NCI-H2196 (cell line): ENCODE data around the gene SLFN14.
"Not testable (repeated sequence)": the region's sequence is repeated elsewhere in the genome, so short reads cannot be mapped to it uniquely, and the experiment has no call there.

Experiments
- DNase-seq: peaks from one replicate; lab custom pipeline; 2025; ENCODE audit not compliant: unreplicated experiment; lab: John Stamatoyannopoulos, UW

The SLFN14 gene

GRCh38 chr17:35560703-35561102, at the start of gene SLFN14:
SLFN14 (minus strand) TSS chr17:35560819; CDS start chr17:35558062, 2,757 bp downstream.
- DNase-seq, result no peak

DNA sequence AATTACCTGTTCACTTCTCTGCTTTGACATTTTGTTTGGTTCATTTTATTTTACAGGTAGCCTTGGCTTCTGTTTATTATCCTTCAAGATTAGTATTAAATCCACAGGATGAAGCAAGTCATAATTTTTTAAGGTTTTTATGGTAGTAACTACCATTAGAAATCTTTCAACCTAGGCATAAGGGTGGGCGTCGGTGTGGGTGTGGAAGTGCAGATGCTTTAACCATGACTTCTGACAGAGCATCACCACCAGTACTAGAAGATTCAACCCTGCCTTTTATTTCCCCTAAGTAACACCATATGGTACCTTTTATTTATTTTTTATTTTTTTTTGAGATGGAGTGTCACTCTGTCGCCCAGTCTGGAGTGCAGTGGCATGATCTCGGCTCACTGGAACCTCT, 49.2 kb upstream of the SLFN14 start:
- DNase-seq, result no peak

DNA sequence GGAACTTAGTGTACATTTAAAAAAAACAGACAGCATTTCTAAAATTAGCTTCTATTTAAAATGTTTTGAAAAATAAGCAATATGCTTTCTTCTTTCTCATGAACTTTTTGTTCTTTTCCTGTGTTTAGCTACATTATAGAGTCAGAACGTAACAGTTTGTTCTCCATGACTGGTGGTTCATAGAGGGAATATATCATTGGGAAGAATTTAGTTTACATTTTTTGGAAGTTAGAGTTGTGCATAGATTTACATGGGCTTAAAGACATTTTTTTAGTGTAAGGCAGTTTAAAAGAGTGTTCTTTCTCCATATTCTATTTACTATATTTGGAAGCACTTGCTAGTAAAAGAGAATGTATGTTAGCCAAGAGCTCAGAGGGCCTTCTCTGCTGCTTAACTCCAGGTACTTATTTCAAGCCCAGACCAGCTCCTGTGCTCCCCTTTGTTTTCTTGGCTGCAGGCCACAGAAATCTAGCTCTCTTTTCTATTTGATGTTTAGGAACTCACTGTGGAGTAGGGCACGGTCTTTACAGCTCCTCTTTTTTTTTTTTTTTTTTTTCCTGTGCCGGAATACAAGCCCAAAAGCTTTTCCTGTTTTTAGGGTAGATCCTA, 46.7 kb upstream of the SLFN14 start:
- no peak for DNase-seq

GRCh38 chr17:35605678-35606077, 45.1 kb upstream of the SLFN14 start:
- DNase-seq, result no peak

DNA sequence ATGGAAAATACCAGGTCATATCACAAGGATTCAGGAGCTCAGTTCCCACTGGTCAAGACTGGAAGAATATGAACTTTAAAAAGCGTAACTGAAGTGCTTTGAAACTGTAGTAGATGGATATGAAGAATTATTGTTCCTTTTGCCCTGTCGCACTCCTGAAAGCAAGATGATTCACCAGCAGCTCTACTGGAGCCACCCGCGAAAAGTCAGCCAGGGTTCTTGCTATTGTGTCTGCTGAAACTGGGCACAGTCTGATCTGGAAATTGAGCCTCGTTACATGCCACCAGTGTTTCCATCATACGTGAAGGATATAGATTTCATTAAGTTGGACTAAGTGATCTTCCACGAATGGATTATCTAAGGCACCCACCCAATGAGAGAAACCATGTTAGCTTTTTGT, 43.1 kb upstream of the SLFN14 start:
- no peak for DNase-seq

GRCh38 chr17:35597604-35598003, 37.0 kb upstream of the SLFN14 start:
- no peak for DNase-seq

DNA sequence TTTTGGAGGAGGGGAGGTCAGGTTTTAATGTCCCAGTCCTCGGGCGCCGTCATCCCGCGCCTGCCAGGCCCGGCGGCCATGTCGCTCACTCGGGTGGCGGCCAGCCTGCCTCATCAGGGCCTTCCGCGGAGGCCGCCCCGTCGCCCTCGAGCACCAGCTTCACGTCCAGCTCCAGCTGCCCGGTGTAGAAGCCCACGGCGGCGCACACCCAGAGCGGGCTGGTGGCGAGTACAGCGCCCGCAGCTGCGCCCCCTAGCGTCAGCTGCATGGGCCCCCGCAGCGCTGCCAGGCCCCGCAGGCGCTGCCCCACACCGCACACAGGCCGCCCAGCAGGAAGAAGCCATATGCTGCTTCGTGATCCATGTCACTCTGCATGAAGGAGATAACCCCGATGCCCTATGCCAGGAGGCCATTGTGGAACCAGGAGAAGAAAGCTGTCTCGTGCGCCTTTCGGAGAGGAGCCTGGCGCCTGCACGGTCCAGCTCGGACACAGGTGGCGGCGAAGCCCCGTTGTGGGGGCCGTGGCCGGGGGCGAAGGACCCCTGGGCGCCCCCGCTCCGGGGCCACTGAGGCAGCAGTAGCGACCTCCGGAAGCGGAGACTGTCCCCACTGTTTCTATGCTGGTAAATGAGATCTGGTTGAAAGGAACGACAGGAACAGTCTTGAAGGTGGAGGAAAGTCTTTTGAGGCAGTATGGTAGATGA, 36.1 kb upstream of the SLFN14 start:
- DNase-seq, result no peak

- DNase-seq, result no peak
Observed at GRCh38 chr17:35596072-35596471, 35.5 kb upstream of the SLFN14 start.

DNA sequence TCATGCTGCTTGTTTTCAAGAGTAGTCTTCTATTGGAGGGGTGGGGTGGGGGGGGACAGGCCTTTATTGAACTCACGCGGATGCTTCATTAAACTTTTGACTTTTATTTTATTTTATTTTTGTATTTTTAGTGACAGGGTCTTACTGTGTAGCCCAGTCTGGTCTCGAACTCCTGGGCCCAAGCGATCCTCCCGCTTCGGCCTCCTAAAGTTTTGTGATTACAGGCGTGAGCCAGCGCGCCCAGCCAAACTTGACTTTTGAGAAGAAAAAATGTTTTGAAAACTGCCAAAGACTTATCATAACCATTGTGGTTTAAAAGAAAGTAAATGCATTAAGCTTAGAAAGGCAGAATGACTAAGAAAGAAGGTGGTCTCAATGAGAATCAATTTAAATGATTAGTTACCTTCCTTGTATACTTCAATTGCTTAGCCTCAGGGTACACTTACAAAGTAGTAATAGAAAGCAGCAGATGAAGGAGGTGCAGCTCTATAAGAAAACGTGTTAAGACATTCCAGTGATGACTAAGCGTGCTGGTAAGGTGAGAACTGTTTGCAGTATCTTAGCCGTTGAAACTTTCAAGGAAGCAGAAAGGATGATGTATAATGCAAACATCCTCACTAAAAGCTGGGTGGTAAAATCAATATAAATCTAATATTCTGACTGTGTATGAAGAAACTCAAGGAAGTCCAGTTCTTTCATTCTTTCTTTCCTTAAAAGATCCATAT, 27.7 kb upstream of the SLFN14 start:
- no peak for DNase-seq

GRCh38 chr17:35587074-35587961, 26.7 kb upstream of the SLFN14 start, which contains the start of gene AP2B1:
AP2B1 (plus strand) TSS chr17:35587322; CDS start chr17:35594031, 6,709 bp downstream.
- DNase-seq, result peak; percentile 79

DNA sequence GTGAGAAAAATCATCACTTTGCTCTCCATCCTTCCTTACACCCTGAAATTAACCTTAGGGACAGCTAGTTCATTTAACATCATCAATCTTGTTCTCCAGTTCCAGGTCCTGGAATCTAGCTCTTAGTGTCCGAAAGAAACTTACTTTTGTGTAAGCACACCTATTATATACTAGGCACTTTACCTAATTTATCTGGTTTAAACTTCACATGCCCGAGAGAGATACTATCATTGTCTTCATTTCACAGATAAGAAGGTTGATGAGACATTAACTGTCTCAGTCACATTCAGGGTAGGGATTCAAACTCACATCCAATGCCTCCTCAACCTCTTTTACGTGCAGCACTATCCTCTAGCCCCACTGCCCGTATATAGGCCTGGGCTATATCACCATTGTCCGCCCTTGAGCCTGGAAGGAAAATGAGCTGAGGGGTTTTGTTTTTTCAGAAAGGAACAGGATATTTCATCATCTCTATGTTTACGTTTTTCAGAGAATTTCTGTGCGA, 26.0 kb upstream of the SLFN14 start:
- DNase-seq, result no peak

GRCh38 chr17:35584061-35584460, 23.4 kb upstream of the SLFN14 start:
- DNase-seq, result no peak

DNA sequence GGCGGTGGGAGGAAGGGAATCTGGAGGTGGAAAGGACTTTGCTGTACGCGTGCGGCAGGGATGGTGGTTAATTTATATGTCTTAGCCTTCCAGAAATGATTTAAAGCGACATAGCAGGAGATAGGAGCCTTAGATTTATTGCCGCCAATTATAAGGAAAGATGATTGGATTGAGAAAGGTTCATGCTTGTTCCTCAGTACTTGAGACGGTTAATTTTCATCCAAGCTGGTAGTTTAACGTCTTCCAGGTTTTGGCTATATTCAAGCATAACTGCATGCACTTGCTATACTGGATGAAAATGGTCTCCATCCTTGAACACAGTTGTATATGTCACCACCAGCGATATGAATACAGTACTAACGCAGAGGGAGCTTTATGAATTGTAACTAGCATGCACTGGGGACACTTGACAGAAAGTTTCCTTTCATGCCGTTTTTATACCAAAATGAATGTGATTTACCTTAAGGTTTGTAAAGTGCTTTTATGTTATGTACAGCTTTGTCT, 18.4 kb upstream of the SLFN14 start:
- DNase-seq, result no peak

GRCh38 chr17:35578197-35578928, 17.7 kb upstream of the SLFN14 start, which contains the start of gene PEX12:
PEX12 (minus strand) TSS chr17:35578571; CDS start chr17:35578021, 550 bp downstream.
- DNase-seq, result peak; percentile 55

- DNase-seq, result no peak
Observed at GRCh38 chr17:35577830-35578196, 17.2 kb upstream of the SLFN14 start.

GRCh38 chr17:35575759-35576158, 15.1 kb upstream of the SLFN14 start:
- DNase-seq, result no peak

DNA sequence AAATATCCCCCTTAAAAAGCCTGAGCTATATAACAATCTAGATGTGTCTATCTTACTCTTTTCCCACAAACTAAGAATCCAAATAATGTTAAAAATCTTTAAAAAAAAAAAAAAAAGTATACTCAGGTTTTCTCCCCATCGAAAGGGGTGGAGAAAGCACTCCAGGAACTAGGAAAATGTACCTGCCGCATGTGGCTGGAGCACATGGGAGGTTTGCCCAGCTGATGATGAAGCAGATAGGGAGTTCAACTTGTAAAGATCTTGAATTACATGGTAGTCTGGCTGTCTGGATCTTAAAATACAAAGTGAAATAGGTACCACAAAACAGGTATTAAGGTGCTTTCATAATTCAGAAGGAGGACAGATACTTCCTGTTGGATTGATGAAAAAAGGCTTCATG, 8.8 kb upstream of the SLFN14 start:
- no peak for DNase-seq

- DNase-seq, result no peak
Observed at GRCh38 chr17:35568561-35568960, 7.9 kb upstream of the SLFN14 start.

DNA sequence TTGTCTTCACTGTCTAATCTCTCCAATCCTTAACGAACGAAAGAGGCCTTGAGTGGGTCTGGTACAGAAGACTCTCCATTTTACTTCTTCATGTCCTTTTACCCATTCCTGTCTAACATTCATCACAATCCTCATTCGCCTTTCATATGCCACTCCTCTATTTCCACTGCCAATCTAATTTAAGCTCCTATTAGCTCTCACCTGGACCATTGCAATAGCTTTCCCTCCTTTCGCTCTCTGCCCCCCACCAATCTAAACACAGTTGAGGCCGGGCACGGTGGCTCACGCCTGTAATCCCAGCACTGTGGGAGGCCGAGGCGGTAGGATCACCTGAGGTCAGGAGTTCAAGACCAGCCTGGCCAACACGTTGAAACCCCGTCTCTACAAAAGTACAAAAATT, 6.3 kb upstream of the SLFN14 start:
- DNase-seq, result no peak

GRCh38 chr17:35563181-35563580, 2.6 kb upstream of the SLFN14 start:
- not testable (repeated sequence) for DNase-seq
